Endothelial cell of umbilical vein (primary cell): ENCODE data around the gene RND2.

ENCODE experiments used
- EZH2 ChIP-seq: IDR thresholded peaks from 2 replicates; pipeline ENCODE4 v1.6.1; 2012; ENCODE audit warnings: borderline replicate concordance, low read depth, mild to moderate bottlenecking, moderate library complexity, low read length, inconsistent platforms; ENCODE audit not compliant: severe bottlenecking
- FOS ChIP-seq: IDR thresholded peaks from 2 replicates; pipeline ENCODE4 v1.6.1; 2011; ENCODE audit warnings: mild to moderate bottlenecking, low read length, moderate library complexity, borderline replicate concordance; ENCODE audit not compliant: insufficient read depth
- GATA2 ChIP-seq: IDR thresholded peaks from 2 replicates; pipeline ENCODE4 v1.7.0; 2011; ENCODE audit warnings: low read depth, mild to moderate bottlenecking, moderate library complexity, mixed read lengths, low read length; ENCODE audit not compliant: insufficient read length, insufficient read depth
- JUN ChIP-seq: IDR thresholded peaks from 2 replicates; pipeline ENCODE4 v1.6.1; 2011; ENCODE audit warnings: borderline replicate concordance, low read depth; ENCODE audit not compliant: insufficient read length, insufficient read depth
- MAX ChIP-seq: IDR thresholded peaks from 2 replicates; pipeline ENCODE4 v1.6.1; 2011; ENCODE audit not compliant: insufficient read depth, insufficient read length
- MYC ChIP-seq: IDR thresholded peaks from one replicate; pipeline ENCODE4 v1.6.1; 2011; ENCODE audit warnings: mild to moderate bottlenecking, low read depth, low read length
- POLR2A ChIP-seq: IDR thresholded peaks from 2 replicates; pipeline ENCODE4 v1.6.1; 2012; ENCODE audit warnings: low read depth, mild to moderate bottlenecking, control low read depth, low read length
- POLR2AphosphoS5 ChIP-seq: IDR thresholded peaks from 2 replicates; pipeline ENCODE4 v1.6.1; 2012; ENCODE audit warnings: low read depth, mild to moderate bottlenecking, control low read depth, low read length, moderate library complexity; ENCODE audit not compliant: insufficient read depth
- TF ChIP-seq, protein P1 (sequence below), 2 donors: IDR thresholded peaks; 1 replicate in 1 of 2; 2 replicates in 1 of 2; pipeline ENCODE4 v1.5.1; 2011; ENCODE audit warnings: low read length in 2 of 2, mild to moderate bottlenecking in 2 of 2, moderate library complexity in 2 of 2, control low read depth in 1 of 2, inconsistent platforms in 1 of 2, low read depth in 1 of 2; ENCODE audit not compliant: insufficient read depth in 1 of 2; ENCODE audit errors: extremely low read depth in 1 of 2

DNA sequence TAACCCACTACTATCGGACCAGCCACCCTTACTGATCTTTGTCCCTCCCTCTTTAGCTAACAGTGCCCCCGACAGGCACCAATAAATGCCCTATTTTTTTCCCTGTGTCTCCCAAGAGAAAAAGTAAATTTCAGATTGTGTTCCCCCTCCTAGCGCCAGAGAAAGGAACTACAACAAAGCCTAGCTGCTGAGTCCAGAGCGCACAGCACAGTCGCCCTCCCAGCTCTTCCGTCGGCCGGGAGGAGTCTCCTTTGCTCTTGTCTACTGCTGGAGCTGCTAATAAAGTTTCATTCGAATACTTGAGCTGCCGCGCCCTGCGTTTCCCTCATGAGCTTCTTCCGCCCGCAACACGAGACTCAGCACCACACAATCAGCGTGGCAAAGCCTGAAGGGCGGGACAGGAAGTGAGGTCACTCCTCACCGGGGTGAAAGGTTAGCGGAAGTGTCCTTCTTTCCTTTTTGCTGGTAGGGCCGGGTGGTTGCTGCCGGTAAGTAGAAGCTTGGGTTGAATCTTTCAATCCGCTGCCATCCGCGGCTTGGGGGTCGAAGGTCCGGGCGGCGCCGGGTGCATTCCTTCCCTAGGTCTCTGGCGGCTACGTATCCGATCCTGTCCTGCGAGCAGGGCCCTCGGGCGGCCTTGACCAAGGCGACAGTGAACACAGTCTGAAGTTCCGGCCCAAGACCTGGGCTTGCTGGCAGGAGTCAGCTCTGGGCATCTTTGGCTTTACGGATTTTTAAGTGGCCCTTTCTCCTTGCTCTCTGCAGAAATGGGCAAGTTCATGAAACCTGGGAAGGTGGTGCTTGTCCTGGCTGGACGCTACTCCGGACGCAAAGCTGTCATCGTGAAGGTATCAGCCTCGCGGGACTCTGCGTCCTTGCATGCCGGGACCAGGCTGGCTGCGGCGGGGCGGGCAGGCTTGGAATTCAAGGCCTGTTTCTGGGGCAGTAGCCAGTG lies 26.8 kb upstream of the RND2 start, which contains the start of gene RPL27:
- TF ChIP-seq, protein P1, sequence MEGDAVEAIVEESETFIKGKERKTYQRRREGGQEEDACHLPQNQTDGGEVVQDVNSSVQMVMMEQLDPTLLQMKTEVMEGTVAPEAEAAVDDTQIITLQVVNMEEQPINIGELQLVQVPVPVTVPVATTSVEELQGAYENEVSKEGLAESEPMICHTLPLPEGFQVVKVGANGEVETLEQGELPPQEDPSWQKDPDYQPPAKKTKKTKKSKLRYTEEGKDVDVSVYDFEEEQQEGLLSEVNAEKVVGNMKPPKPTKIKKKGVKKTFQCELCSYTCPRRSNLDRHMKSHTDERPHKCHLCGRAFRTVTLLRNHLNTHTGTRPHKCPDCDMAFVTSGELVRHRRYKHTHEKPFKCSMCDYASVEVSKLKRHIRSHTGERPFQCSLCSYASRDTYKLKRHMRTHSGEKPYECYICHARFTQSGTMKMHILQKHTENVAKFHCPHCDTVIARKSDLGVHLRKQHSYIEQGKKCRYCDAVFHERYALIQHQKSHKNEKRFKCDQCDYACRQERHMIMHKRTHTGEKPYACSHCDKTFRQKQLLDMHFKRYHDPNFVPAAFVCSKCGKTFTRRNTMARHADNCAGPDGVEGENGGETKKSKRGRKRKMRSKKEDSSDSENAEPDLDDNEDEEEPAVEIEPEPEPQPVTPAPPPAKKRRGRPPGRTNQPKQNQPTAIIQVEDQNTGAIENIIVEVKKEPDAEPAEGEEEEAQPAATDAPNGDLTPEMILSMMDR (IDR thresholded peaks at IDR 0.05; ENCODE audit: extremely low read depth in 1 of 2, insufficient read depth in 1 of 2, low read depth in 1 of 2, low read length in 2 of 2) = peak; percentile 68 to 77
- TF ChIP-seq POLR2A = peak; percentile 94
- peak; percentile 74 for TF ChIP-seq JUN
- TF ChIP-seq MAX = peak; percentile 87
- peak; percentile 88 for TF ChIP-seq POLR2AphosphoS5
- TF ChIP-seq EZH2 = no peak
- TF ChIP-seq GATA2 = no peak
- TF ChIP-seq MYC = peak; percentile 70
- TF ChIP-seq FOS = peak; percentile 37
